ENCODE data around the gene LRRC74A. TPM values are rescaled to one million over a fixed set of nuclear protein-coding genes. Genes with fewer than 3 reads are reported as not detected.

The LRRC74A gene
- total and polyA plus RNA-seq, 8 donors, result 0.07 TPM; not detected in 7

GRCh38 chr14:76917745-76918255 lies 91.6 kb downstream of the LRRC74A start:
- TF ChIP-seq CTCF (IDR thresholded peaks at IDR 0.05), result no peak
- peak in 4 of 6 donors; percentile 58 to 72 (median 66) for DNase-seq
- no peaks in the 10 kb centered on the region for H3K9me3 ChIP-seq
- no peak overlapping the region for H3K4me3 ChIP-seq
- peaks cover 34 to 41% (median 37%) of the 10 kb centered on the region in 3 donors for H3K4me1 ChIP-seq
- H3K36me3 ChIP-seq, result no peaks in the 10 kb centered on the region
- H3K27ac ChIP-seq, result peak overlapping the region; percentile 86 to 95 (median 90)
- peak; percentile 6 to 27 (median 18) for ATAC-seq
- FAIRE-seq, result no peak
- intact Hi-C loops (cut with DNase I), result loop anchor here in 1 of 3 donors (10.0 kb wide), 1 partner anchor 147 kb away; no protein-coding TSS in a partner anchor
- WGBS, 2 donors, result 9 to 15% methylated on average over 7 of the region's 7 CpGs
- no peaks in the 10 kb centered on the region for H3K27me3 ChIP-seq

DNA sequence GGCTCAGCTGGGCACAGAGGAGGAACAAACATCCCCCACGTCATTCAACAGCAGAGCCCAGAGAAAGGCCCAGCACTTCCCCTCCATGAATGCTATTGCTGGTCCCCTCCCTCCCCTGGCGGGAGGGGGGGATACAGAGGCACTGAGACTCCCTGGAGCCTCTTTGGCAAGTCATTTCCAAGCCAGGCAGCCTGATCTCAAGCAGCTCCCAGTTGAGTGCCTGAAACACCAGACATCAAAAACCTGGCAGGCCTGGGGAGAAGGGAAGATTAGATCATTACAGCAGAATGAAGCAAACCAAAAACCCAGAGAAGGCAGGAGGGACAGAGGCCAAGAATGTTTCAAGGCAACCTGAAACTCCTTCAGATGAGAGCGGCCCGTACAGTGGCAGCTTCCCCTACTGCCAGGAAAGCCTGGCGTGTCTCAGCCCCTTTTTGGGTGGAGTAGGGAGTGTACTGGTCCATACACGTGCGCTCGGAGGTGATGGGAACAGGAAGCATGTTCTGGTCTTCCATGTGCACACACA lies 92.1 kb downstream of the LRRC74A start:
- Histone ChIP-seq H3K9me3 (no peaks in the 10 kb centered on the region), H3K27me3 (no peaks in the 10 kb centered on the region), H3K4me1 (peaks cover 30 to 40% (median 34%) of the 10 kb centered on the region in 3 donors), H3K36me3 (no peaks in the 10 kb centered on the region), H3K4me3 (no peak overlapping the region), H3K27ac (peak overlapping the region; percentile 86 to 95 (median 90))
- 17 to 21% methylated on average over 8 of the region's 8 CpGs for WGBS, 2 donors
- intact Hi-C loops (cut with DNase I), result loop anchor here in 1 of 3 donors (10.0 kb wide), 1 partner anchor 146 kb away; no protein-coding TSS in a partner anchor
- no peak for TF ChIP-seq CTCF (IDR thresholded peaks at IDR 0.05)
- ATAC-seq, result peak; percentile 5 to 15 (median 10)
- DNase-seq, result peak in 3 of 6 donors; percentile 29 to 57 (median 35)
- peak; percentile 29 for FAIRE-seq

DNA sequence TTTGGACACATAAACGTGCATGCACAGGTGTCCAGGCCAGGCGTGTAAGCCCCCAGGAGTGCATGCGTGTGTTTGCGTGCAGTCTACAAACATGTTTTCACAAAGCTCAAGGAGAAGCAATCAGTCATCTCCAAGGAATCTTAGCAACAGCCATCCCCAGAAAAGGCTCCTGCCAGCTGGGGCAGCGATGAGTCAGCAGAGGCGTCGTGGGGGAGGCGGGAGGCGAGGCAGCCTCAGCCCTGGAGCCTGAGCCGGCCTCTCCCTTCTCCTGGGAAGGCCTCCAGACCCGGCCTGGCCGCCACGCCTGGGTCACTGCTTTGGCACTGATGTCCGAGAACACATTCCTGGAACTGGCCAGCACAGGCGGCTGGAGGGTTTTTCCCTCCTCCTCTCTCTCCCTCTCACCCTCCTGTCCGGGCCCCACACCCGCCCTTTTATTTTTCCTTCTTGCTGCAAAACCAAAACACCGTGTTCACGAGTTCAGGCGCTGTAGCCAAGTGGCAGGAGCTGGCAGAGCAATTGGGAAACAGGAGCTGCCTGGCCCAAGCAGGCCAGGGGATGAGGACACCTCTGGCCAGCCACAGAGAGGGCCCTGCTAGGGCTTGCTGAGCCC lies 92.7 kb downstream of the LRRC74A start:
- TF ChIP-seq CTCF (IDR thresholded peaks at IDR 0.05), result no peak
- Histone ChIP-seq H3K4me1 (peaks cover 29 to 36% (median 31%) of the 10 kb centered on the region in 3 donors), H3K36me3 (no peaks in the 10 kb centered on the region), H3K27me3 (no peaks in the 10 kb centered on the region), H3K9me3 (no peaks in the 10 kb centered on the region), H3K27ac (peak overlapping the region; percentile 86 to 95 (median 90)), H3K4me3 (no peak overlapping the region)
- WGBS, 2 donors, result 3 to 4% methylated on average over 20 of the region's 20 CpGs
- FAIRE-seq (peak; percentile 85), DNase-seq (peak; percentile 92 to 96 (median 94)), ATAC-seq (peak; percentile 85 to 89 (median 88))
- intact Hi-C loops (cut with DNase I), result loop anchor here in 1 of 3 donors (10.0 kb wide), 1 partner anchor 146 kb away; no protein-coding TSS in a partner anchor

Other genes starting within 250 kb of the LRRC74A start
- gene VASH1, start 64.9 kb upstream of the LRRC74A start, total RNA-seq, result 10 to 100 TPM in 1 of 6 donors, 1 to 10 TPM in 5; 1.6 to 15.0 (median 2.6) TPM
- gene VASH1, start 64.9 kb upstream of the LRRC74A start, polyA plus RNA-seq, result 1 to 10 TPM; 6.0 to 7.5 TPM
- 10 to 100 TPM; 25.8 to 40.1 (median 32.4) TPM for gene ANGEL1, start 13.5 kb upstream of the LRRC74A start, total RNA-seq
- 10 to 100 TPM; 28.9 to 30.6 TPM for gene ANGEL1, start 13.5 kb upstream of the LRRC74A start, polyA plus RNA-seq
- gene IRF2BPL, start 202.3 kb downstream of the LRRC74A start, total RNA-seq, result 10 to 100 TPM; 15.4 to 32.2 (median 25.5) TPM
- 10 to 100 TPM in 1 of 2 donors, 1 to 10 TPM in 1; 6.2 to 13.7 TPM for gene IRF2BPL, start 202.3 kb downstream of the LRRC74A start, polyA plus RNA-seq

Data from pancreas (tissue), 10 donors.